H1 (cell line): ENCODE results near the gene CPNE5. TPM values are rescaled to one million over a fixed set of nuclear protein-coding genes. Genes with fewer than 3 reads are reported as not detected.

ENCODE experiments used
- CTCF ChIA-PET: fragments of 300-600 bp; sonication (Branson Sonifier 250); formaldehyde crosslinking; loops from one replicate; lab custom pipeline; 2021; ENCODE audit not compliant: partially characterized antibody; lab: Charles Lee
- POLR2A ChIA-PET: fragments of 300-600 bp; sonication (Branson Sonifier 250); formaldehyde crosslinking; loops from one replicate; lab custom pipeline; 2021; ENCODE audit warnings: inconsistent platforms; ENCODE audit not compliant: partially characterized antibody; lab: Charles Lee
- DNase-seq, 2 experiments: peaks; one replicate each; pipeline versions ENCODE4 v3.0.0 to v3.0.0-alpha.2; 2010 to 2022; ENCODE audit warnings: low spot score in 2 of 2, low read depth in 1 of 2, mixed read lengths in 1 of 2
- FAIRE-seq: peaks from 2 replicates; lab custom pipeline; 2011; peaks lifted over from hg19 to GRCh38; lab: Jason Lieb, UNC
- H2AFZ ChIP-seq: 2 replicates; pipeline ENCODE4 v1.8.1; 2012; ENCODE audit warnings: low read length, inconsistent platforms
- H2AK5ac ChIP-seq: 2 replicates; pipeline ENCODE4 v1.6.1; 2013; ENCODE audit warnings: low read depth, low read length
- H2BK120ac ChIP-seq: replicated peaks from 2 replicates; pipeline ENCODE3; 2013; ENCODE audit warnings: low read depth, low read length, inconsistent platforms
- H2BK12ac ChIP-seq: 2 replicates; pipeline ENCODE4 v1.6.1; 2013; ENCODE audit warnings: low read depth, low read length
- H2BK15ac ChIP-seq: 2 replicates; pipeline ENCODE4 v1.6.1; 2013; ENCODE audit warnings: low read length
- H2BK20ac ChIP-seq: 2 replicates; pipeline ENCODE4 v1.6.1; 2013; ENCODE audit warnings: low read length
- H2BK5ac ChIP-seq: 2 replicates; pipeline ENCODE4 v1.6.1; 2013; ENCODE audit warnings: low read depth, low read length
- H3K14ac ChIP-seq: 2 replicates; pipeline ENCODE4 v1.6.1; 2013; ENCODE audit warnings: inconsistent platforms; ENCODE audit not compliant: insufficient read length
- H3K18ac ChIP-seq: 2 replicates; pipeline ENCODE4 v1.6.1; 2013; ENCODE audit warnings: low read length; ENCODE audit errors: extremely low read depth
- H3K23ac ChIP-seq: 2 replicates; pipeline ENCODE4 v1.6.1; 2013; ENCODE audit warnings: inconsistent platforms; ENCODE audit not compliant: insufficient read length
- H3K23me2 ChIP-seq: 2 replicates; pipeline ENCODE4 v1.6.1; 2013; ENCODE audit warnings: low read depth, low read length
- H3K27ac ChIP-seq: 2 replicates; pipeline ENCODE4 v1.6.1; 2011; ENCODE audit warnings: low read depth, low read length, inconsistent platforms
- H3K27me3 ChIP-seq, 4 experiments: replicated peaks in 1 of 4; 1 replicate in 1 of 4; 2 replicates in 3 of 4; pipeline versions ENCODE4 v1.6.1 to v1.8.1; 2011 to 2013; ENCODE audit warnings: low read length in 3 of 4, mild to moderate bottlenecking in 3 of 4, inconsistent platforms in 2 of 4, mixed read lengths in 2 of 4, moderate library complexity in 1 of 4; ENCODE audit not compliant: control insufficient read depth in 3 of 4, insufficient read depth in 3 of 4; ENCODE audit errors: extremely low read depth in 1 of 4
- H3K36me3 ChIP-seq, 4 experiments: 2 replicates each; pipeline versions ENCODE4 v1.6.1 to v1.8.1; 2011 to 2013; ENCODE audit warnings: mild to moderate bottlenecking in 4 of 4, low read length in 3 of 4, moderate library complexity in 2 of 4, control low read depth in 1 of 4, inconsistent platforms in 1 of 4; ENCODE audit not compliant: insufficient read depth in 4 of 4, control insufficient read depth in 2 of 4
- H3K4ac ChIP-seq: replicated peaks from 2 replicates; pipeline ENCODE3; 2013; ENCODE audit warnings: low read length, low read depth, mixed read lengths, inconsistent platforms; ENCODE audit not compliant: insufficient read length
- H3K4me1 ChIP-seq, 4 experiments: replicated peaks in 1 of 4; 1 replicate in 1 of 4; 2 replicates in 3 of 4; pipeline versions ENCODE4 v1.6.1 to v1.8.1; 2011 to 2013; ENCODE audit warnings: low read length in 3 of 4, inconsistent platforms in 2 of 4, mixed read lengths in 1 of 4; ENCODE audit not compliant: insufficient read depth in 4 of 4, control insufficient read depth in 3 of 4
- H3K4me2 ChIP-seq, 2 experiments: 2 replicates each; pipeline versions ENCODE4 v1.6.1 to v1.8.1; 2011 to 2013; ENCODE audit warnings: low read depth in 2 of 2, low read length in 2 of 2, control low read depth in 1 of 2, inconsistent platforms in 1 of 2, mild to moderate bottlenecking in 1 of 2; ENCODE audit not compliant: insufficient read depth in 1 of 2
- H3K4me3 ChIP-seq, 4 experiments: fragments of 200-600, 300-600 bp in 1 of 4; sonication (generic), shearing (Covaris generic), sonication (Bioruptor Twin) in 1 of 4; 2 replicates each; pipeline versions ENCODE4 v1.5.1 to v1.8.1; 2011 to 2016; ENCODE audit warnings: low read length in 4 of 4, low read depth in 3 of 4, control low read depth in 2 of 4, inconsistent platforms in 2 of 4, mild to moderate bottlenecking in 2 of 4, mixed read lengths in 1 of 4, moderate library complexity in 1 of 4; ENCODE audit not compliant: insufficient read depth in 2 of 4; ENCODE audit errors: extremely low read depth in 1 of 4
- H3K56ac ChIP-seq: replicated peaks from 2 replicates; pipeline ENCODE3; 2013; ENCODE audit warnings: low read depth, mild to moderate bottlenecking, mixed read lengths, low read length, inconsistent platforms; ENCODE audit not compliant: insufficient read length
- H3K79me1 ChIP-seq: 2 replicates; pipeline ENCODE4 v1.6.1; 2013; ENCODE audit warnings: low read depth, low read length, control low read depth
- H3K79me2 ChIP-seq, 2 experiments: 2 replicates each; pipeline versions ENCODE4 v1.6.1 to v1.8.1; 2012 to 2013; ENCODE audit warnings: low read length in 2 of 2, mild to moderate bottlenecking in 2 of 2, inconsistent platforms in 1 of 2; ENCODE audit not compliant: insufficient read depth in 2 of 2, control insufficient read depth in 1 of 2
- H3K9ac ChIP-seq, 4 experiments: replicated peaks in 1 of 4; 1 replicate in 1 of 4; 2 replicates in 3 of 4; pipeline versions ENCODE4 v1.6.1 to v1.8.1; 2011 to 2013; ENCODE audit warnings: low read depth in 3 of 4, low read length in 3 of 4, control low read depth in 2 of 4, mild to moderate bottlenecking in 2 of 4, moderate library complexity in 2 of 4, inconsistent platforms in 1 of 4; ENCODE audit errors: extremely low read depth in 1 of 4
- H3K9me3 ChIP-seq, 2 experiments: 2 replicates each; pipeline versions ENCODE4 v1.6.1 to v1.8.1; 2012 to 2013; ENCODE audit warnings: mild to moderate bottlenecking in 2 of 2, moderate library complexity in 2 of 2, control low read depth in 1 of 2, inconsistent platforms in 1 of 2, low read depth in 1 of 2, low read length in 1 of 2, mixed read lengths in 1 of 2; ENCODE audit not compliant: insufficient read depth in 2 of 2
- H4K20me1 ChIP-seq, 2 experiments: replicated peaks in 1 of 2; 2 replicates each; pipeline versions ENCODE3 to v1.8.1; 2011 to 2013; ENCODE audit warnings: inconsistent platforms in 2 of 2, low read length in 2 of 2, mild to moderate bottlenecking in 1 of 2; ENCODE audit not compliant: insufficient read depth in 2 of 2, control insufficient read depth in 1 of 2
- H4K5ac ChIP-seq: 2 replicates; pipeline ENCODE4 v1.6.1; 2013; ENCODE audit warnings: low read length, low read depth, mixed read lengths, inconsistent platforms; ENCODE audit not compliant: insufficient read length
- H4K8ac ChIP-seq: 2 replicates; pipeline ENCODE4 v1.8.0; 2013; ENCODE audit warnings: mild to moderate bottlenecking, moderate library complexity, low read length, inconsistent platforms; ENCODE audit not compliant: insufficient read depth; ENCODE audit errors: extremely low read depth
- H4K91ac ChIP-seq: replicated peaks from 2 replicates; pipeline ENCODE3; 2013; ENCODE audit warnings: low read length, mixed read lengths, inconsistent platforms; ENCODE audit not compliant: insufficient read length
- CHD2 ChIP-seq: IDR thresholded peaks from 2 replicates; pipeline ENCODE4 v1.6.1; 2012; ENCODE audit warnings: low read length, improper control_type of control experiment
- CREB1 ChIP-seq: IDR thresholded peaks from 2 replicates; pipeline ENCODE4 v1.6.1; 2012; ENCODE audit warnings: inconsistent platforms
- GABPA ChIP-seq: IDR thresholded peaks from 2 replicates; pipeline ENCODE4 v1.6.1; 2011; ENCODE audit warnings: mild to moderate bottlenecking, low read length, moderate library complexity, borderline replicate concordance; ENCODE audit not compliant: insufficient read depth
- GTF2F1 ChIP-seq: IDR thresholded peaks from 2 replicates; pipeline ENCODE4 v1.6.1; 2012; ENCODE audit warnings: low read depth, low read length, improper control_type of control experiment, borderline replicate concordance
- NRF1 ChIP-seq: IDR thresholded peaks from 2 replicates; pipeline ENCODE4 v1.6.1; 2011; ENCODE audit warnings: mild to moderate bottlenecking, low read depth, low read length, improper control_type of control experiment
- POU5F1 ChIP-seq: IDR thresholded peaks from 2 replicates; pipeline ENCODE4 v1.6.1; 2011; ENCODE audit warnings: low read depth, mild to moderate bottlenecking, low read length, moderate library complexity
- SAP30 ChIP-seq: fragments of 300-600 bp; sonication (generic); IDR thresholded peaks from 2 replicates; pipeline ENCODE4 v1.7.1; 2012; ENCODE audit warnings: low read length, moderate library complexity, mild to moderate bottlenecking, inconsistent platforms; ENCODE audit not compliant: insufficient read depth, insufficient replicate concordance
- SIX5 ChIP-seq: IDR thresholded peaks from 2 replicates; pipeline ENCODE4 v1.6.1; 2011; ENCODE audit warnings: mild to moderate bottlenecking, low read depth, low read length
- TAF1 ChIP-seq: IDR thresholded peaks from 2 replicates; pipeline ENCODE4 v1.6.1; 2011; ENCODE audit warnings: mild to moderate bottlenecking, low read depth, low read length
- TBP ChIP-seq: IDR thresholded peaks from 2 replicates; pipeline ENCODE4 v1.6.1; 2011; ENCODE audit warnings: low read depth, low read length, improper control_type of control experiment
- WGBS, 2 experiments: shearing (Covaris generic) in 1 of 2; methylation state at CpG; one replicate each; pipeline versions ENCODE4 v1.1.6 to v1.1.7; 2013 to 2015; ENCODE audit warnings: low lambda C conversion rate in 2 of 2, mixed read lengths in 2 of 2, inconsistent platforms in 1 of 2, low coverage in 1 of 2, missing lambda C conversion rate in 1 of 2; ENCODE audit not compliant: insufficient replicate concordance in 2 of 2, insufficient coverage in 1 of 2, insufficient read length in 1 of 2; ENCODE audit errors: extremely low coverage in 1 of 2, missing lambda C conversion rate in 1 of 2; 5-methylcytosine and 5-hydroxymethylcytosine counted together
- polyA plus RNA-seq, 7 experiments: library from polyadenylated mRNA; depleted of rRNA in 3 of 7; stranded (reverse) in 5 of 7; unstranded in 2 of 7; fragments of >200 nt in 5 of 7; fragments of 200-250 nt in 2 of 7; gene quantifications; 1 replicate in 5 of 7; 2 replicates in 1 of 7; 4 replicates in 1 of 7; pipeline versions ENCODE4 v1.2.1 to v1.2.3, GENCODE V29; 2011 to 2013; ENCODE audit warnings: missing spikeins in 2 of 7, mixed read lengths in 2 of 7
- total RNA-seq: library from RNA; stranded (reverse); fragmentation: NEBNext Ultra II Directional; extraction: Animal tissue kit (Norgen Biotek cat#: 25700); gene quantifications from 2 replicates; pipeline ENCODE4 v1.2.1, GENCODE V29; 2021
- TF ChIP-seq, protein P1 (sequence below): IDR thresholded peaks from 2 replicates; pipeline ENCODE4 v1.6.1; 2012; ENCODE audit warnings: inconsistent platforms
- TF ChIP-seq, protein P2 (sequence below): IDR thresholded peaks from 2 replicates; pipeline ENCODE4 v1.6.1; 2011; ENCODE audit warnings: low read length, improper control_type of control experiment

CPNE5 gene
- total and polyA plus RNA-seq, 2 of the 8 experiments (the other 6 are each of a cell fraction or from before 2014, with no cell fraction given), result 0.88 to 1.8 TPM

DNA sequence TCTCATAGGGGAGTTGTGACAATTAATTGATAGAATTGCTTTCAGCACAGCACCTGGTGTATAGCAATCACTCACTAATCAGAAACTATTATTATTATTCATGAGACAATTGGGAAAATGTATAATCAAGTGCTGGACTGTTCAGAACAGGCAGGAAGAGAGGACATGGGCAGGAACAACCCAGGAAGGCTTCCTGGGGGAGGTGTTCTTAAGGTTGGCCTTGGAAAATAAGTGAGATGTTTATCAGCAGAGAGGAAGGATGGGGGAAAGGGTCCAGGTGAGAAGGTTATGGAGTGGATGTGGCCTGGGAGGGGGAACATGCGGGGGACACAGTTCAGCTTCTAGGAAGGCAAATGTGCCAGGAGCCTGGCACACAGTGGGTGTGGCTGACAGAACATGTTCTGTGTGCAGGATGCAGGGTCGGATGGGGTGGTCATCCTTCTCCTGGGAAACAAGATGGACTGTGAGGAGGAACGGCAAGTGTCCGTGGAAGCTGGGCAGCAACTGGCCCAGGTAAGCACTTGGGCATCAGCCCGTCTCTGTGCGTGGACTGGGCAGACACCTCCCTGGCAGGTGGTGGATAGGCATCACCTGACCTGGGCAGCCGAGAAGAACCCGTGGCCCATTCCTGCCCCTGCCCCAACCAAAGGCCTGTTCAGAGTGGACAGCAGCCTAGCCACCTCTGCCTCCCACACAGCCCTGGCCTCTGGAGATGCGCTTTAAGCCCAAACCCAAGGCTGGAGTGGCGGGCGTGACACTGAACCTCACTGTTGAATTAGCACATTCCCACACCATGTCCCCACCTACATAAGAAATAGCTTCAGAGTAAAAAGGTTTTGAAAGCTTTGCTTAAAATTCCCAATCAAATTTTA lies 110.7 kb downstream of the CPNE5 start:
- Histone ChIP-seq H4K20me1 (no peaks in the 10 kb centered on the region), H3K23me2 (no peaks in the 10 kb centered on the region; the same call in 1 of the 2 replicates), H3K14ac (no peak overlapping the region), H2BK12ac (no peak overlapping the region), H2AK5ac (no peak overlapping the region), H3K27me3 (no peaks in the 10 kb centered on the region), H3K36me3 (no peaks in the 10 kb centered on the region), H3K79me1 (no peaks in the 10 kb centered on the region), H4K91ac (no peak overlapping the region), H2BK15ac (peak overlapping the region; percentile 29; the same call in 1 of the 2 replicates), H3K4me1 (peaks cover 0 to 7% (median 4%) of the 10 kb centered on the region in 4 experiments; a peak in 3 of 7 replicates), H3K9me3 (no peaks in the 10 kb centered on the region), H3K79me2 (no peaks in the 10 kb centered on the region), H3K27ac (no peak overlapping the region), H2AFZ (no peak overlapping the region), H2BK5ac (no peak overlapping the region), H2BK120ac (no peak overlapping the region), H3K4me3 (no peak overlapping the region), H4K5ac (no peak overlapping the region), H3K9ac (no peak overlapping the region), H3K23ac (no peak overlapping the region), H2BK20ac (no peak overlapping the region), H3K4me2 (no peak overlapping the region), H4K8ac (no peak overlapping the region), H3K4ac (no peak overlapping the region), H3K56ac (no peak overlapping the region), H3K18ac (no peak overlapping the region)
- DNase-seq (no peak), FAIRE-seq (no peak)
- WGBS, 2 experiments, result 88% methylated on average over 11 of the region's 11 CpGs; no CpG with 5 or more reads in 1 of the 2 experiments
- POLR2A ChIA-PET, result no interaction called here
- CTCF ChIA-PET, result interaction anchor here (1.4 kb wide), 1 partner anchor 50 kb away, joined by 3 read pairs; no protein-coding TSS in a partner anchor
- TF ChIP-seq TAF1, result no peak
- TF ChIP-seq, protein P1, sequence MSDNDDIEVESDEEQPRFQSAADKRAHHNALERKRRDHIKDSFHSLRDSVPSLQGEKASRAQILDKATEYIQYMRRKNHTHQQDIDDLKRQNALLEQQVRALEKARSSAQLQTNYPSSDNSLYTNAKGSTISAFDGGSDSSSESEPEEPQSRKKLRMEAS, result no peak
- no peak for TF ChIP-seq SAP30
- no peak for TF ChIP-seq TBP
- no peak for TF ChIP-seq CHD2
- TF ChIP-seq CREB1, result no peak
- TF ChIP-seq SIX5, result no peak
- TF ChIP-seq GTF2F1, result no peak
- no peak for TF ChIP-seq POU5F1
- TF ChIP-seq, protein P2, sequence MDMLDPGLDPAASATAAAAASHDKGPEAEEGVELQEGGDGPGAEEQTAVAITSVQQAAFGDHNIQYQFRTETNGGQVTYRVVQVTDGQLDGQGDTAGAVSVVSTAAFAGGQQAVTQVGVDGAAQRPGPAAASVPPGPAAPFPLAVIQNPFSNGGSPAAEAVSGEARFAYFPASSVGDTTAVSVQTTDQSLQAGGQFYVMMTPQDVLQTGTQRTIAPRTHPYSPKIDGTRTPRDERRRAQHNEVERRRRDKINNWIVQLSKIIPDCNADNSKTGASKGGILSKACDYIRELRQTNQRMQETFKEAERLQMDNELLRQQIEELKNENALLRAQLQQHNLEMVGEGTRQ, result no peak
- no peak for TF ChIP-seq GABPA
- no peak for TF ChIP-seq NRF1
